Measurements from ENCODE around the gene CDH24.

Gene CDH24

DNA sequence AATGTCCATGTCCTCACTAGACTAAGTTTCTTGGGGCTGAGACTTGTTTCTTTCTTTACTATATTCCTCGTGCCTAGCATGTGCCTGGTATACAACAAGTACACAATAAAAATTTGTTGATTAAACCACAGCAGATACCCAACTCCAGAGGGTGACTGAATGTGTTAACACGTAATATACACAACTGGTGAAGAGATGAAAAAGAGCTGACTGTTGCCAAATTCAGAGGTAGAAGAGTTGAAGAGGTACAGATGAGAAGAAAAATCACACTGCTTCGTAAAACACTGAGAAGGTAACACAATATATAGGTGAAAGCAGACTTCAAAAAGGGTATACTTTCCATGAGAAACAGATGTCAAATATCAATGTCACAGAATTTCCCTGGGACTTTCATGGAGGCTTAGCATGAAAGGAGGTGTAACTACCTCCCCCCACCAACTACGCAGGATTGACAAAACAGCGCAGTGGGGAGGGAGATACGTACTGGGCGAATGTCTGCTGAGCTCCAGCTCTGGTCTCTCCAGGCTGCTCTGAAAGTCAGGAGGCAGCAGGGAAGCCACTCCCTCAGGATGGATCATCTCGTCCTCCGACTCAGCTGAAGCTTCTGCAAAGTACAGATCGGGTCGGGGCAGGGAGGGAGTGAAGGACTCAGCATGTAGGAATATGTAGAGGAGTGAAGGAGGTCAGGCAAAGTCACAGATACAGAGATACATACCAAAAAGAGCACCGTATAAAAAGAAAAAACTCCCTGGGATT is 32.4 kb upstream of the CDH24 start:
- DNase-seq (ENCODE audit: low read depth) = no peak

DNA sequence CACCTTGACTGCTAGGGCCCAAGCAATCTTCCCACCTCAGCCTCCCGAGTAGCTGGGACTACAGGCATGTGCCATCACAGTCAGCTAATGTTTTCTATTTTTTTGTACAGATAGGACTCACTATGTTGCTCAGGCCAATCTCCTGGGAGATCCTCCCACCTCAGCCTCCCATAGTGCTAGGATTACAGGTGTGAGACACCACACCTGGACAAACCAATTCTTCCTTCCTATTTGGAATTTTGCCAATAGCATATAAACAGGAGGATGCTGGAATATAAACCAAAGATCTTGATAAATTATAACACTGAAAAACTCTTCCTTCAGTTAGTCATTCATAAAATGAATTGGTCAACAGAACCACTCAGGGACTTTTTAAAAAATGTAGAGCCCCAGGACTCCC is 29.2 kb upstream of the CDH24 start:
- no peak for DNase-seq (ENCODE audit: low read depth)

DNA sequence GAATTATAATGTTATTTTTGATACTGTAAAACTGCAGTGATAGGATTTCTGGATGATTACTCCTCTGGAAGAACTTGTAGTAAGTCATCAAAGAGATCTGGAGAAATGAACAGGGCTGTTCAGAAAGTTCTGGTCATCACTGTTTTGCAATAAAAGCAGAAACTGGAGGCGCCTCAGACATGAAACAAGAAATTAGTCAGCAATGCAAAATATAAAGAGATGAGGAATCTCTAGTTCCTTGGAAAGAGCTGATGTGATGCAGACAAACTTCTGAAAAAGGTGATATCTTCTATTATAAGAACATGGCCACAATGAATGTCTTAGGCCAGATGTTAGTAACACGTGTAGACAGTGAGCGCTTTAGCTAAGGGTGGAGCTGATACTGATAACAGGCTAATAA is 28.1 kb upstream of the CDH24 start:
- no peak for DNase-seq (ENCODE audit: low read depth)

DNA sequence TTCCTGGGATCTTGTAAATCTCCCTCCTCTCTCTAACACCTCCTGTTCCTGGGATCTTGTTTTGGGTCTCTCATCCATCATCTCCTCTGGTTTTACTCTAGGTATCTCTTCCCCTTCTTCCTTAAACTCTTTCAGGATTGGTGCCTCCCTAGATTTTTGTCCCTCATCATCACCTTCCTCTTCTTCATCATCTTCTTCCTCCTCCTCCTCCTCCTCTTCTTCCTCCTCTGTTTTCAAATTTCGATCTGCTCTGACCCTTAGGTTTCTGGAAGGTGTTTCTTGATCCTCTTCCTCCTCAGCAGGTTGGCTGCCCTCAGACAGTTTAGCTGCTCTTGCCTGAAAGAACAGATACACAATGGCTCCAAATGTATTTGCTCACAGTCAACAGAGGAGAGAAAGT is 23.2 kb upstream of the CDH24 start:
- no peak for DNase-seq (ENCODE audit: low read depth)

DNA sequence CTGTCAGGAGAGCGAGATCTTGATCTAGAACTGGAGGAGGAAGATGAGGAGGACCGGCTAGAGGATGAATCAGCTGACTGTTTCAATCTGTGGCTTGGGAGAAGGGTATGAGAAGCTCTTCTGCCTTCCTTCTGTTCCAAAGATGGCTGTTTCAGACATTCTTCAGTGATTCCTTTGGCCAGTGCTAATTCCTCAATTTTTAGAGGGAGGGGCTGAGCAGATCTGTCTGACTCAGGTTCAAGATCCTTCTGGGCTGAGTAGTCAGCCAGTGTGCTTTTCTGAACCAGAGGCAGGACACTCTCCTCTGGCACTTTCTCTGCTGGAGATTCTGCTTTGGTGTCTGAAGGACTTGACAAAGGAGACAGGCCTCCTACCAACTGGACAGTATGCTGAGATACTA is 22.4 kb upstream of the CDH24 start:
- no peak for DNase-seq (ENCODE audit: low read depth)

DNA sequence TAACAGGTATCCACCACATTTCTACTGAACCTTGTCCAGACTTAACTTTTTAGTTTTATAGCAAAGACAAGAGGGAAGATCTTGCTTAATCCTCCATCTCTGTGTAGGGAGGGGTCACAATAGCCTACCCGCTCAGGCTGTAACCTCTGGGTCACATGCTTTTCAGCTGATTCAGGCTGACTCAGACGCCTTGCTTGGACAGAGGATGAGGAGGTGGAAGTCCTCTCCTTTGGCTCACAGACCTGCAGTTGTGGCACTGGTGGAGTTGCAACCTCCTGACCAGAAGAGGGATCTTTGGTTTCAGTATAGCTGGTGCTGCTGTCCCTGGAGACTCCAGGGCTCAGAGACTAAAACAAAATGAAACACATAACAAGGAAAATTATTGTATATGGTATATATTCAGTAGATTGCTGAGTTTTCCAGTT is 21.4 kb upstream of the CDH24 start:
- no peak for DNase-seq (ENCODE audit: low read depth)

DNA sequence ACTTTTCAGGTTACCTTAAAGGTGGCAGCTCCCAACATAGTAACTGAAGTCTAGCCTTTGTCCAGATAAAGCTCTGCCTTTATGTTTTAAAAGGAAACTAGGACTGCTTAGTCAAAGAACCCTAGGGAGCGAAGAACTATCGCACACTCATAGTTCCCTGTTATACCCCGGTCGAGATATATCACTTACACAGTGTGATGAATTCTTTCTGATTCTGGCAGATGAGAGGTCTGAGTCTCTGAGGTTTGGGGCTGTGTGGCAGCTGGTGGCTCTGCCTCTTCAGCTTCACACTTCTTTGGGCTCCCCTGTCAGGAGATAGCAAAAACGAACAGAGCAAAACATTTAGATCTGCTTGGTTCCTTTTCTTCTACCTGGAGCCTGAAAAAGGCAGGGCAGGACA is 20.6 kb upstream of the CDH24 start:
- no peak for DNase-seq (ENCODE audit: low read depth)

DNA sequence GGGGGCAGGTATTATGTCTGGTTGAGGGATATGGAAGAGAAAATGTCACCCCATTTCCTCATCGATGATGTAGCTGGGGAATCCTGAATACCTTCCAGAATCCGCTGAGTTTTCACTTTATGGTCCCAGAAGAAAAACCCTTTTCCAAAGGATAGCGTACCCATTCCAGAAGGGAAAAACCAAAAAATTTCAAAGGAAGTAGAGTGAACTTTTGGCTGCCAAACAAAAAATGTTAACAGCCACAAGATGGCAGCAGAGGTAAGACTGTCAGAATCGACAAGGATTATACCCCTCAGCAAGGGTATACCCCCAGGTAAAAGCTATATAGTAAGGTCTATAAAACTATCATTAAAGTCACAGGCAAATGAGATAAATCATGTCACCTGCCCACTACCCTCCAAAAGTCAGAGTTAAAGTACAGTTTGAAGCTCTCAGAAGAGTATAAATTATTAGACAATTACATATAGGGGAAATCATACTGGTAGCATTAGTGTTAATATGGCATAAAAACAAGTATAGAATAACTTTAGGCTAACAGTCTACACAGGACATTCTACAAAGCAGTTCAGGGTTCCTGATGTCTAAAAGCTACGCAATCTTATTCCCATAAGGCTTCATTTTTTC is 19.6 kb upstream of the CDH24 start:
- no peak for DNase-seq (ENCODE audit: low read depth)

DNA sequence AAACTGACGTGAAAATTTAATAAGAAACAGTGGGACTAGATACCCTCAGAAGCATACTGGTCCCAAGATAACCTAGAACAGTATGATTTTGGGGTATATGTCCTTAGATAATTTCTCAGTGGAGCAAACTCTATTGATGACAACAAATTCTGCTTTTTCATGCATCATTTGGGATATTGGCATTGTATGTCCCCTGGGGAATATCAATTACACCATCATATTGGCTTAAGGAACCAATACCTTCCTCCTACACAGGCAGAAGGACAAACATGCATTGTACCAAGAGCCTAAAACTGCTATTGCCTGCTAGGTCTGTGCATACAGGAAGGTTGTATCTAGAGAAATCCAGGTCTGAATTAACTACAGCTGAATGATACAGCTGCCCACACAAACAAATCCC is 17.6 kb upstream of the CDH24 start:
- DNase-seq (ENCODE audit: low read depth) = no peak

DNA sequence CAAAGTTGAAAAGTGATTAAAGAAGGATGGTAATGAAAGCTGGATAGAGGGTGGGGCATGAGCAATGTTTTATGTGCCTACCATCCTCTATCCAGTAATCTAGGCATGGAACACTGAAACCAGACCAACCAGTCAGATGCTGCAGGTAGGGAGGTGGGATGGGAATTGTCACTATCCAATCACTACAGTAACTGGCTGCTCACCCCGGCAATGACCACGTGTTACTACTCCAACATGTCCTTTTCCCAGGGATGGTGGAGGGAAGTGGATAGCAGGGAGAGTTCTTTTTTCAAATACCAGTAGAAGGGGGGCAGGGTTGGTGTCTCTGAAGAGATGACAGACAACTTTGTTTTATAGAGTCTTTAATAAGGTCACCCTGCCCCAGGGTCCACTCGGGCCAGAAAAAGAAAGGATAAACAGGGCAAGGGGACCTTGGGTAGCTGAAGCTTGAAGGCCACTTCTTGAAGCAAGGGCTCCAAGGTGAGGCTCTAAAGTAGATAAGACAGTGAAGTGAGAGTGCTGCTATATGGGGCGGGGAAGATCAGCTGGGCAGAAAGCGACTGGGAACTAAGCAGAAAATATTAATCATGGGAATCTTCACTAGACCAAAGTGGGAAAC is 14.7 kb upstream of the CDH24 start:
- no peak for DNase-seq (ENCODE audit: low read depth)

DNA sequence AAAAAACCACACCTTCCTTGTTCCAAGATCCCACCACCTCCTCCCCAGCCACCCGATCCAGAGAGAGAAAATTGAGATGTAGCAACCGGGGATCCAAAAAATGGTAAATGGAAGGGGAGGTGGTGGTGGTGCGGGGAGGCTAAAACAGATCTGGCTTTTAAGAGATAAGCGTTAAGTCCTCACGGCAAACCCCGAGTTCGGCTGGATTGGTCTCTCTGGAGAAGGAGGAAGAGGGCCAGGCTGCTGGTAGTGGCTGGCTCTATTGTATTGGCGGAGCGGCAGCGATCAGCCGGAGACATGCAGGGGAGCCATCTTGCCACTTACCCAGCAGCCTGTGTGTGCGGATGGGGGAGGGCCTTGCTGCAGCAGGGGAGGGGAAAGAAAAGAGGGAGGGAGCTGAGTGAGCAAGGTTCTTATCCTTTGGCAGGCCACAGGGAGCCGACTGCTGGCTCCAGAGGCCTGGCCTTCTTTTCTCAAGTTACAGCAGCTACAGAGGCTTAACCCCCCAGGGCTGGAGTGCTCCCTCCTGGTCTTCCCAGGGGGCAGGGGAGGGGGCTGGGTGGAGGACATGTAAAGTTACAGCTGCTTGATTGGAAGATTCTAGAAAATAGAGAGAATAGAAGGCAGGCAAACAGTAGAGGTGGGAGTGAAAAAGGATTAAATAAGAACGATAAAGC is 14.1 kb upstream of the CDH24 start:
- DNase-seq (ENCODE audit: low read depth) = peak; percentile 69

DNA sequence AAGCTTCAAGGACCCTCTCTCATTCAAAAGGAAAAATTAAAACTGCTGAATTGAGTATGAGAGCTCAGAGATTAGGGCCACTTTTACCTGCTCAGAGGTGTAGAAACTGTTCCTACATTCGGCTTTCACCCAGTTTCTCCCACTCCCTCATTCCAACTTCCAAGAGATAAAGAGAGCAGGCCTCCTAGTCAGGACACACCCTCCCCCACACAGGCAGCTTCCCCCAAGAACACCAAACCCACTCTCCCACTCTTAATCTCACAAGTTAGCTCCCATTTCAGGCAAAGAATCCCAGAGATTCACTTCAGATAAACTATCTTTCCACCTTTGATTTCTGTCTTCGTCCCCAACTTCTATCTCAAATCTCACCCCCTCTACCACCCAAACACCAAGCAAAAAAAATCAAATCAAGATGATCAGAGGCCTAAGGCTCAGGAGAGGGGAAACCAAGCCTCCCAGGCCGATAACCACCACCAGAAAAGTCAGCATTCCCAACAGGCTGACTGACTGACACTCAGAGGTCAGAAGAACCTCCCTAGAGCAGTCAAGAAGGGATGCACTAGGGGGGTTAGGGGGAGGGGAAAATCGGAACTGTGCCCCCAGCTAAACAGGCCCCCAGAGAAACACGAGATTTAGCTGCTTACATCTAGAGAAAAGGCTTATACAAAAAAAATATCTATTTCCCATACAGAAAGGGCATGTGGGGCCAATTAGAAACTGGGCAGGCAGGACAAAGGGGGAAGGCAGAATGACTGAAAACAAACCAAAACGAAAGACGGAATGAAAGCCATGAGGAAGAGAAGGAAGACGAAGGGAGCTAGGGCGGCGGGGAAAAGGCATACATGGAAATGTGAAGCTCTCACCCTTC is 13.2 kb upstream of the CDH24 start:
- DNase-seq (ENCODE audit: low read depth) = no peak

DNA sequence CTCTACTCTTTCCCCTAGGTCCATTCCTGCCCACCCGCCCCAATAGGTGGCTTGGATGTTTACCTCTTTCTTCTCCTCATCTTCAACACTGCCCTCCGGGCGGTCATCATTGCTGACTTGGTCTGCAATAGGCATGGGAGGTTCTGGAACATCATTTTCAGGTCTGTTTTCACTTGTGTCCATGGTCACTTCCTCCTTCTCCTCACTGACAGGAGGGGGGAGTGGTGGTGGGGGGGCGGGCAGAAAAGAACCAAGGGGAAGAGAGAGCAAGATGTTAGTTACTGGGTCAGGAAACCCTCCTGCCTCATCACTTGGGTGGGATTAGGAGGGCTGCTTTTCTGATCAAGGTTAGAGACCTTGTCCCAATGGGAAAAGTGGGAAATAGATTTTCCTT is 12.1 kb upstream of the CDH24 start:
- no peak for DNase-seq (ENCODE audit: low read depth)

DNA sequence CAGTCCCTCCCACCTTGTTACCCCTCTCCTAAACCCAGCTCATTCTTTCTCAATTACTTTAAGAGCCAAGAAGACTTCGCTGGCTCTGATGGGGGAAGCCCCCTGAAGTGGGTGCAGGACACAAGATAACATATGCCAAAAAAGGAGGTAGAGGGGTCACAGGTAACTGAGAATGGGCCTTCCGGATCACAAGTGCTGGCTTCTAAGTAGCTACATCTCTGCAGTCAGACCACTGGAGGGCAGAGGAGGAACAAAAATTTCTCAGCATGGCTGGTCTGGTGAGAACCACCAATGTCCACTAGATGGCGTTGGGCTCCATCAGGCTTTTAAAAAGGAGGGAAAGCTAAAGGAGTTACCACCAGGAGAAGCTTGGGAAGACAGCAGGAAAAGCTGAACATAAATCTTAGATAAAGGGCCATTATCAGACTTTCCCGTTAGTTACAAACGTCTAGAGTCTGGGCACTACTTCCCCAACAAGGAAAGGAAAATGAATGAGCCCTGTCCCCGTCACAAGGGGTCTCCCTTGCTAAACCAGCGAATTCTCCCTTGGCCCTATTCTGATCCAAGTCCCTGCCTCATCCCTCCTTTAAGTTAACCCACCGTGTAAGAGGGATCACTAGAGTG is 11.6 kb upstream of the CDH24 start:
- DNase-seq (ENCODE audit: low read depth) = peak; percentile 64

DNA sequence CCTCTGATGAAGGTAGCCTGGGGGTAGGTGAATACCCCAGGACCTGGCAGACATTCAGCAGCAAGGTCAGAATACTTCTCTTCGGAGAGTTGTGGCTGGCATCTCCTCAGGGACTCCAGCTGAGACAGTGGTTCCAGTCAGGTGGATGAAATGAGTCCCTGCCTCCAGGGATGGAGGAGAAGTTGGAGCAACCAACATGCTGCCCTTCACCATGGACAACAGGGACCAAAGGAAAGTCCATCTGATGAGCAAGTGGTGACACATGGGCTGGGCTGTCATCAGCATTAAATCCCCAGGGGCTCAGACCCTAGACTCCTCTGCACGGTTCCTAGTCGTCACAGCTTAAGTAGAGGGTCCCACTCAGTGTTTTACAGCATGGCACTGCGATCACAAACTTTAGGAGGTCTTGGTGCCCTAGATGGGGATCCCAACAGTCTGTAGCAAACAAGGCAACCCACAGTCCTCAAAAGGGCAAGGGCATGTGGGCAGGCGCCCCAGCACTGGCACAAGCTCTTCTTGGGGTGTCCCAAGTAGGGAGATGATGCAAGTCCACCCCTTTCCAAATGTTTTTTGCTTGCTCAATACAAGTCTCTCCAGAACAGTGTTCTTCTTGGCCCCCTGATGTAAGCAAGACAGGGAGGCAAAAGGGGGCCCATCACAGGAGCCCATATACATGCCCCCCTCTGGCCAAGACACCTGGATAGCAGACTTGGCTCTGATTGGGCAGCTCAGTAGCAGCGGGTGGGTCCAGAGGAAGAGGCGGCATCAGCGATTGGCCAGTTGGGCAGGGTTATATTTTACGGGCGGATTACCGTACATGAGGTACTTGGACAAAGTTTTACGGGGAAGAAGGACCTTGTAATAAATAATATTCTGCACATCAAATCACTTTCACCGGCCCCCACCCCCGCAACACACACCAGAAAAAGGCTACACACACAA is 10.8 kb upstream of the CDH24 start:
- no peak for DNase-seq (ENCODE audit: low read depth)

DNA sequence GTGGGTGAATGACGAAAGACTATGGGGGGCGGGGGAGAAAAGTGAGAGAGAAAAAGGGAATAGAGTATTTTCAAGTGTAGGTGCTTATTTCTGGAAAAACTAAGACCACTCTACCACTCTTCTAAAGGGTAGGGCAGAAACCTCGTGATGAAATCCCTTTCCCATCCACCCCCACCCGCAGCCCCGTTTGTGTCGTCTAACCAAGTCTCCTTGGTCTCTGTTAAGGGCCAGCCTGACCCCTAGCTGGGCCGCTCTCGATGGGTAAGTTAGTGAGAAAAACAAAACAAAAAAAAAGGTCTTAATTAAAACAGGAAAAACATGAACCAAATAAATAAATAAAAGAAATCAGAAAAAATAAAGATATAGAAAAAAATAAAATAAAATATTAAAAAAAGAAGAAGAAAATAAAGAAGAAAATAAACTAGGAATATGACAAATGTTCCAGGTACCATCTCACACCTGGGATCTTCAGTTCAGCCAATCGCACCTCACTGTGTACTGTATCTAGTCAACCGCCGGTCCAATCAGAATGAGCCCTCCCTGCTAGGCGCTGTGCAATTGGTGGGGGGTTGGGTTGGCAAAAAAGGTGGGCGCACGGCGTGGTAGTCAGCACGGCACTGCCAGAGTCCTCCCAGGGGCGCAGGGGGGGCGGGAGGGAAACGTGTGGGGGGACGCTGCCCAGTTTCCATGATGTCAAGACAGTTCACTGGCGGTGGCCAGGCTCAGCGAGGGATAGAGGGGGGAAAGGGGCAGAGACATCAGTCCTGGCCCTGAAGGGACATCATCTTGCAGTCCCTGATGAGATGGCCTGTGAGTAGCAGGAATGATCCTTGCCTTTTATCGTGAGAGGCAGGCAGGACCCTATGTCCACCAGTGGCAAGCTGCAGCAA is 9.8 kb upstream of the CDH24 start:
- DNase-seq (ENCODE audit: low read depth) = no peak

DNA sequence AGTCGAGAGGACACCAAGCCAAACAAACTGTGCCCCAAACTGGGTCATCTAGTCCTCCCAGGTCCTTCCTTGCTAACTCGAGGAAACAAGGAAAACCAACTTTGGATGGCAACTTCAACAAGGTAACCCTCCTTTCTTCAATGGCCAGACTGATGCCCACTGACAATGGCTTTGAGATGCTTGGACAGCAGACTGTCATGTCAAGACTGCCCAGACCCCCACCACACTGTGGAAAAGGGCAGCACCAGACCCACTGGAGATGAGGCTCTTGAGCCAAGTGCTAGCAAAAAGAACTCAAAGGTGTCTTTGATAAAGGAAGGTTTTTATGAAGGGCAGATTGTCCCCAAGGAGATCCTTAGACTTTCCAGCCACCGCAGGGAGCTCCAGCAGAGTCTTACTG is 9.0 kb upstream of the CDH24 start:
- DNase-seq (ENCODE audit: low read depth) = no peak

DNA sequence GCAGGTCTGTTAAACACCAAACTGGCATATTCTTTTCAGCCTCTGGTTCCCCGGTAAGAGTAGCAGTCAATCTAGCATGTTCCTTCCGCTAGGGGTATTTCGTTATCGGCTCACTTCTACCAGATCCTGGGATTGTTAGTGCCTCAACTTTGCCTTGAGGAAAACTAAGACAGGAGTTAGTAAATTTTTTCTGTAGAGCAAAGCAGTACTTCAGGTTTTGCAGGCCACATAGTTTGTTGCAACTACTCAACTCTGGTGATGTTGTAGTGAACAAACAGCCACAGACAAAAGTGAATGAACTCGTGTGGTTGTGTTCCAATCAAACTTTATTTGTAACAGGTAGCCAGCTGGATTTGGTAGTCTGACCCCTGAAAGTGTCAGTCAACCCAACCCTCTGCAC is 6.3 kb upstream of the CDH24 start:
- no peak for DNase-seq (ENCODE audit: low read depth)

DNA sequence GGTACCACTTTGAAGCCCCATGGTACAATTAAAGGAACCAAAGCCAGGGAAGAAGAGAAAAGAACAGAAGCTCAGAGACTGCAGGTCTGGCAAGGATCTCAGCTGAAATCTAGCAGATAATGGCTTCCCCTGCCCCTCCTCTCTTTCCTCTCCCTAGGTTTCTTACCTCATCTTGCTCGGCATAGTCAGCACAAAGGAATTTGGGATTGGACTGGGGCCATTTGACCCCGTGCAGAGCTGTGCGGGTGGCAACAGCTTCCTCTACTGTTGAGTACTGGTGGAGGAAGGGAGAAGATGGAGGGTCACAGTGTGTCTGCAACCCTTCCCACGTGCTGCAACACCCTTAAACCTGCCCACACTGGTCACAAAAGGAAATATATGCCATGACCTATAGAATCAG is 4.7 kb upstream of the CDH24 start:
- no peak for DNase-seq (ENCODE audit: low read depth)
